Glomerular visceral epithelial cell (primary cell): ENCODE data around the gene HJV.

Experiments used
- DNase-seq: peaks from one replicate; pipeline ENCODE4 v3.0.0-alpha.2; 2016; ENCODE audit errors: extremely low spot score

Gene HJV

DNA sequence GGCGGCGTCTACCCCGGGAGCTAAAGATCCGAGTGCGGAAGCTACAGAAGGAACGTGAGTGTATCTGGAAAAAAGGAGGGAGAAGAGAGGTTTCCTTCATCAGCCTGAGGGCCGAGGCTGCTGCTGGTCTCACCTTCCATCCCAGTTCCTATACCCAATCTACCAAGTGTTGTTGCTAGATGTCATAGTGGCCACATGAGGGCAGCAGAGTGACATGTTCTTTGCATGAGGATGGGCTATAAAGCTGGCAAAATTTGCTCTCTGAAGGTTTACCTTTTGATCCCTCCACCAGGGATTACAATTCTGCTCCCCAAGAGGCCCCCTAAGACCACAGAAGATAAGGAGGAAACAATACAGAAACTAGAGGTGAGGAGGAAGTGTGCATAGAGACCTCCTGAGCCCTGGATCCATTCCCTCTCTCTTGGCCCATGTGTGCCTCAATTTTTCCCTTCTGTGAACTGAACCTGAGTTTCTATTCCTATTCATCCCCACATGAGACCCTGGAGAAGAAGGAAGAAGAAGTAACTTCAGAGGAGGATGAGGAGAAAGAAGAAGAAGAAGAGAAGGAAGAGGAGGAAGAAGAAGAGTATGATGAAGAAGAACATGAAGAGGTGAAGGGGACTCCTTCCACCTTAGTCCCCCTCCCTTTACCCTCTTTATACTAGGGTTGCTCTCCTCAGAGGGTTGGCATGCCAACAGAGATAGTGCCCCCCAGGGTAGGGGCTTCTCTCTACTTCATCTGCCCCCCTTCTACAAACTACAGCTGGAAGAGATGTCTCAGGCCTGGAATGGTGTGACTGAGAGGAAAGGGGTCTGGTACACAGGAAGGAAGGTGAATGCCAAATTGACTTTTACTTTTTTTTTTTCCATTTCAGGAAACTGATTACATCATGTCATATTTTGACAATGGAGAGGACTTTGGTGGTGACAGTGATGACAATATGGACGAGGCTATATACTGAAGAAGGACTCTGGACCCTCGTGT is 43.8 kb downstream of the HJV start:
- DNase-seq: peak; percentile 82

DNA sequence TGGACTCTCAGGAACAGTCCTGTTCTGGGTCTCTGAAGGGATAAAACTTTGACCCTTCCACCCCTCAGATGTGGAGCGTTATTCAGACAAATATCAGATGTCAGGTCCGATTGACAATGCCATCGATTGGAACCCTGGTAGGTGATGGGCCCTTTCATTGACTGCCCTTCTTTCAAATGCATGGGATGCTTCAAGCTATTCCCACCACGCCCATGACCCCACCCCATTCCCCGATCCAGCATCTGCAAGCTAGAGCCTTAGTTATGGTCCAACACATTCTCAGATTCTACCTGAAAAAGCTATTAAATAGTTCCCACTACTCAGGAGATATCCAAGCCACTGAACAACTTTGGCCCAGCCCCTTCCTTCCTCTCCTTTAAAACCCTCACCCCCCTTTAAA is 44.5 kb downstream of the HJV start:
- DNase-seq: no peak

GRCh38 chr1:145975216-145975615 is 46.3 kb downstream of the HJV start:
- DNase-seq: no peak

GRCh38 chr1:145974721-145975120 is 46.8 kb downstream of the HJV start:
- DNase-seq: no peak

DNA sequence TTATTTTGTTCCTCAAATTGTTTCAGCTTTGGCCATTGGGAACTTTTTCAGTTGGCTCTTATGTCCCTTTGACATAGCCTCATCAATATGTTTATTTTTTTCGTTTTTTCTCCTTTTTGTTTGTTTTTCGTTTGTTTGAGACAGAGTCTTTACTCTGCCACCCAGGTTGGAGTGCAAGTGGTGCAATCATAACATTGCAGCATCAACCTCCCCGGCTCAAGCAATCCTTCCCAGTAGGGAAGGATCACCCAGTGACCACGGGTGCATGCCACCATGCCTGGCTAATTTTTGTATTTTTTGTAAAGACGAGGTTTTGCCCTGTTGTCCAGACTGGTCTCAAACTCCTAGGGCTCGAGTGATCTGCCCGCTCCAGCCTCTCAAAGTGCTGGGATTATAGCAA is 49.0 kb downstream of the HJV start:
- DNase-seq: no peak
